Small intestine (tissue), 7 donors: ENCODE results near the gene REV1. TPM values are rescaled to one million over a fixed set of nuclear protein-coding genes. Genes with fewer than 3 reads are reported as not detected.

Experiments used
- DNase-seq, 2 donors: peaks; one replicate each; pipeline versions ENCODE4 v3.0.0 to v3.0.0-alpha.2; 2013
- FAIRE-seq: peaks from 2 replicates; lab custom pipeline; 2012; peaks lifted over from hg19 to GRCh38; lab: Jason Lieb, UNC
- H3K27ac ChIP-seq, 3 donors: one replicate each; pipeline ENCODE4 v1.5.1; 2013; ENCODE audit warnings: low read length in 2 of 3, mild to moderate bottlenecking in 2 of 3, control low read depth in 1 of 3, inconsistent platforms in 1 of 3, low read depth in 1 of 3, moderate library complexity in 1 of 3
- H3K27me3 ChIP-seq, 3 donors: one replicate each; pipeline ENCODE4 v1.6.1; 2013; ENCODE audit warnings: low read length in 3 of 3, inconsistent platforms in 1 of 3; ENCODE audit not compliant: control insufficient read depth in 3 of 3, insufficient read depth in 3 of 3
- H3K36me3 ChIP-seq, 3 donors: one replicate each; pipeline ENCODE4 v1.6.1; 2013; ENCODE audit warnings: low read length in 3 of 3, inconsistent platforms in 1 of 3, low read depth in 1 of 3, mild to moderate bottlenecking in 1 of 3, moderate library complexity in 1 of 3; ENCODE audit not compliant: control insufficient read depth in 3 of 3, insufficient read depth in 2 of 3
- H3K4me1 ChIP-seq, 3 donors: one replicate each; pipeline ENCODE4 v1.6.1; 2013; ENCODE audit warnings: low read length in 2 of 3, inconsistent platforms in 1 of 3, low read depth in 1 of 3, mild to moderate bottlenecking in 1 of 3, moderate library complexity in 1 of 3; ENCODE audit not compliant: control insufficient read depth in 3 of 3, insufficient read depth in 2 of 3
- H3K4me3 ChIP-seq, 3 donors: one replicate each; pipeline ENCODE4 v1.5.1; 2013; ENCODE audit warnings: low read length in 3 of 3, control low read depth in 1 of 3, inconsistent platforms in 1 of 3, low read depth in 1 of 3, mild to moderate bottlenecking in 1 of 3, moderate library complexity in 1 of 3
- H3K9me3 ChIP-seq, 2 donors: one replicate each; pipeline ENCODE4 v1.6.1; 2013; ENCODE audit warnings: low read depth in 1 of 2, low read length in 1 of 2; ENCODE audit not compliant: control insufficient read depth in 2 of 2, insufficient read depth in 1 of 2
- WGBS, 3 donors: extraction: QIAGEN DNeasy Blood & Tissue Kit; methylation state at CpG; one replicate each; pipeline ENCODE4 v1.1.7; 2013; 5-methylcytosine and 5-hydroxymethylcytosine counted together
- polyA plus RNA-seq, 4 donors: library from polyadenylated mRNA; stranded (reverse) in 3 of 4; unstranded in 1 of 4; fragments of 200-250 nt in 3 of 4; fragments of 120-200 nt in 1 of 4; gene quantifications; one replicate each; pipeline versions ENCODE4 v1.2.1 to v1.2.3, GENCODE V29; 2013
- donor health status: healthy with polysubstance abuse.
- donor health status: control.
- donor health status: control.
- donor health status: Bipolar disorder and iron deficiency.
- donor health status: healthy.

REV1 gene
- polyA plus RNA-seq, 4 donors = 9.7 to 40.1 (median 17.8) TPM

DNA sequence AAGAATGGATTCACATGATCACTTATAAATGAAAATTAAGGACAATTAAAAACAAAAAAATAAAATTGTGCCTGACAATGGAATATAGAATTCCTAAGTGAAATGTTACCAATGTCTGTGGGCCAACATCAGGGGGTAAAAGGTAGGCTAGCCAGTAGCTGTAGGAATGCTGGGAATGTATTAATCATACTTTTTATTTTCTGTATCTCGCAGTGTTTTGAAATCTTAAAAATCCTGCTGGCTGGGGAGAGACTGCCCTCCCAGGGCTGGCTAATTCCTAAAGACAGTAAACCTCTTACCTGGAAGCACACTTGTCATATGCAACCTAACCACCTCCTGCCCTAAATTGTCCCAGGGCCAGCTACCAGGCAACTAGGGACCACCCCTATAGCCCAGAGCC lies 69.8 kb downstream of the REV1 start:
- Histone ChIP-seq H3K4me1 (no peaks in the 10 kb centered on the region), H3K36me3 (peaks cover 21 to 23% (median 22%) of the 10 kb centered on the region in 3 donors), H3K27ac (no peak overlapping the region), H3K9me3 (no peaks in the 10 kb centered on the region), H3K4me3 (no peak overlapping the region), H3K27me3 (no peaks in the 10 kb centered on the region)
- DNase-seq (no peak), FAIRE-seq (no peak)
- 94 to 100% (median 96%) methylated on average over 1 of the region's 1 CpG for WGBS, 3 donors

DNA sequence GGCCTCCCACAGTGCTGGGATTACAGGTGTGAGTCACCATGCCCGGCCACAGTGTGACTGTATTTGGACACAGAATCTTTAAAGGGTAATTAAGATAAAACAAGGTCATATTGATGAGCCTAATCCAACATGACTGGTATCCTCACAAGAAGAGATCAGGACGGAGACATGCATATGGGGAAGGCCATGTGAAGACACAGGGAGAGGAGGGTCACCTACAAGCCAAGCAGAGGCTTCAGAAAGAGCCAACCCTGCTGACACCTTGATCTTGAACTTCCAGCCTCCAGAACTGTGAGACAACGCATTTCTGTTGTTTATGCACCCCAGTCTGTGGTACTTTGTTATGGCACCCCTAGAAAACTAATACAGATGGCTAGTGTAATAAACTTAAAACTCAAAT lies 72.4 kb downstream of the REV1 start:
- FAIRE-seq = no peak
- no peak overlapping the region for H3K27ac ChIP-seq
- no peaks in the 10 kb centered on the region for H3K9me3 ChIP-seq
- H3K27me3 ChIP-seq = no peaks in the 10 kb centered on the region
- 84 to 92% (median 90%) methylated on average over 3 of the region's 3 CpGs for WGBS, 3 donors
- DNase-seq = no peak
- H3K4me3 ChIP-seq = no peak overlapping the region
- H3K4me1 ChIP-seq = no peaks in the 10 kb centered on the region
- H3K36me3 ChIP-seq = peaks cover 15 to 22% (median 21%) of the 10 kb centered on the region in 3 donors

DNA sequence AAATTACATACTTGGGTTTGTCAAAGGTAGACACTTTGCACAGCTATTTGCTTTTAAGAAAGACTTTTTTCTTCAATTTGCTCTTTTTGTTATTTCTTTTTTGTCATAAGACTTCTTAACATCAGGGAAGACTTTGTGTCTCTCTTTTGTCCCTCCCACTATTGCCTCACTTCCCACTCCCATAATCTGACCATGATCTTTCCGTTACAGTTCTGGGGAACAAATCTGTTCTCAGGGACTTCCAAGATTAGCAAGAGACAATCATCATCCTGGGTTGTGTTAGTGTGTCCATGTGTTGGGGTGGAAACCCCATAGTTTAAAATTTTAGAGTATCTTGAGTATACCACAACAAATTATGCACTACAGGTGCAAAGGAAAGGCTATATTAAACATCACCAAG lies 75.3 kb downstream of the REV1 start:
- no peak for FAIRE-seq
- H3K4me3 ChIP-seq = no peak overlapping the region
- no peaks in the 10 kb centered on the region for H3K4me1 ChIP-seq
- H3K9me3 ChIP-seq = no peaks in the 10 kb centered on the region
- H3K27me3 ChIP-seq = no peaks in the 10 kb centered on the region
- no peak for DNase-seq
- no peak overlapping the region for H3K27ac ChIP-seq
- 89 to 95% (median 92%) methylated on average over 1 of the region's 1 CpG for WGBS, 3 donors
- H3K36me3 ChIP-seq = peaks cover 11 to 34% (median 20%) of the 10 kb centered on the region in 3 donors

DNA sequence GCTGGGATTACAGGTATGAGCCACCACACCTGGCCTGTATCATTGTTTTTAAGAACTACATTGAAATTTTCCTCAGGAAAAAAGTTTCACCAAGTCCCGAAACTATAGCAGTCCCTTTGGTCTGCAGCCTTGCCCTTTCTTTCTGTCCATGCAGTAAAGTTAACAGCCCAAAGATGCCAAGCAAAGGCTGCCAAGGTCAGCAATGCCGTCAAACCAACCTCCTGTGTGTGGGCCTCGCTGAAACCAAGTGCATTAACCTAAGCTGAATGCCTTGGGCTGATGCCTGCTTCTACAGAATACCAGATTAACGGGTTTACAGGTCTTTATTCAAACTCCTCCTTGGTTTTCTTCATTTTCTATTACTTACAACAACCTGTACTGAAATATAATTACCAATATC lies 79.5 kb downstream of the REV1 start:
- WGBS, 3 donors = 93 to 96% (median 96%) methylated on average over 4 of the region's 4 CpGs
- Histone ChIP-seq H3K27me3 (no peaks in the 10 kb centered on the region), H3K9me3 (no peaks in the 10 kb centered on the region), H3K36me3 (peaks cover 2 to 27% (median 14%) of the 10 kb centered on the region in 3 donors), H3K4me3 (no peak overlapping the region), H3K4me1 (peaks cover 0 to 3% (median 0%) of the 10 kb centered on the region in 3 donors), H3K27ac (no peak overlapping the region)
- DNase-seq = no peak
- no peak for FAIRE-seq

DNA sequence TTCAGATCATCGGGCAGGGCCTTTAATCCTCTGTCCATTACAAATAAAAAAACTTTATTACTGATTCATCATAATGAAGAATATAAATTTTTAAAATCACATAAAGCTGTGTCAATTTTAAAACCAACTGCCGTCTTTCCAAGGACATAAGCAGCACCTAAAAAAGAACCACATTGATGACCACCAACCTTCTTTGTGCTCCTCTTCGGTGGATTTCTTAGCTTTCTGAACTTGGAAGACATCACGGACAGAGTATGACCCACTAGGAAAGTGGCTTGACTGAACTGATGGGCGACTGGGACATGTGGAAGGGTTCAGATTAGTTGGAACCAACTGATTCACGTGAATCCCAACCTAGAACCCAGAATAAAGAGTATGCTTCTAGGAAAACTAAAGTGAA lies 83.7 kb downstream of the REV1 start:
- Histone ChIP-seq H3K27me3 (no peaks in the 10 kb centered on the region), H3K27ac (no peak overlapping the region), H3K4me1 (peaks cover 0 to 20% (median 0%) of the 10 kb centered on the region in 3 donors), H3K36me3 (peaks cover 7 to 39% (median 7%) of the 10 kb centered on the region in 3 donors), H3K4me3 (no peak overlapping the region), H3K9me3 (no peaks in the 10 kb centered on the region)
- DNase-seq (no peak), FAIRE-seq (no peak)
- WGBS, 3 donors = 96% methylated on average over 6 of the region's 6 CpGs

DNA sequence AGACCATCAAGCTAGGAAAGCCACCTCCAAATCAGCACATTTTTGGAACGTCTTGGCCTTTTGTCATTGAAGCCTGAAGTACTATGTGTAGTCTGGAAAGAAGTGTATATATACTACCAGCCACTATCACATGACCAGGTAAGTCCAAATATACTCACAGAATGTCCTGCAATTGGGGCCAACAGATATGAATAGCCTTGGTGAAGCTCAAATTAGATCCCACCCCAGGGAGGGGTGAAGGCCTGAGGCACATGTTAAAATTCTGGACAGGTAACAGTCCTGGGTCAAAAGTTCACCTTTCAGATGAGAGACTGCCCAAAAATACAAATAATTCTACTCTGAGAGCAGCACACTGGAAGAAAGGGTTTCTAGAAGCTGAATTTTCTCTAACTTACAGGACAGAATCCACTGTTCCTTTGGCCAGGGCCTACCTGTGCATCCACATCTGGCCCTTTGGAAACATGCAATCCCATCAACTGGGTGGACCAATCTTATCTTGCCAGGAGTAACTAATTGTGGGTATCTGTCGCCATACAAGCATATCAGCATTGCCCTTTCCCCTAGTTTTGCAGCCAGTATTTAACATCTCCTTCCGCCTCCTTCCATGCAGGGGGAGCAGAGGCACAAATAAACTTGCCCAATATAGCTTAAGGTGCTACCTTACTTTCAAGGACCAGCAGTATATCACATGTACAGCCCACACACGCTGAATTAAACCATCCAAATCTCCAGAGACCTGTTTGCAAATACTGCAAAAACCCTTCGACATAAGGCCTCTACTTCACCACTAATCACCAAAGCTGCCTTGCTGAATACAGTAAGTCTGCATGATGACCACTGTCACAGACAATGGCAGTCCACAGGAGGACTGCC lies 84.8 kb downstream of the REV1 start:
- no peaks in the 10 kb centered on the region for H3K9me3 ChIP-seq
- H3K4me1 ChIP-seq = peaks cover 0 to 20% (median 0%) of the 10 kb centered on the region in 3 donors
- H3K27me3 ChIP-seq = no peaks in the 10 kb centered on the region
- H3K36me3 ChIP-seq = peaks cover 7 to 32% (median 11%) of the 10 kb centered on the region in 3 donors
- 40 to 73% (median 49%) methylated on average over 5 of the region's 5 CpGs for WGBS, 3 donors
- H3K27ac ChIP-seq = peak overlapping the region in 1 of 3 donors; percentile 9
- no peak for FAIRE-seq
- DNase-seq = peak; percentile 30 to 33
- peak overlapping the region in 1 of 3 donors; percentile 22 for H3K4me3 ChIP-seq

DNA sequence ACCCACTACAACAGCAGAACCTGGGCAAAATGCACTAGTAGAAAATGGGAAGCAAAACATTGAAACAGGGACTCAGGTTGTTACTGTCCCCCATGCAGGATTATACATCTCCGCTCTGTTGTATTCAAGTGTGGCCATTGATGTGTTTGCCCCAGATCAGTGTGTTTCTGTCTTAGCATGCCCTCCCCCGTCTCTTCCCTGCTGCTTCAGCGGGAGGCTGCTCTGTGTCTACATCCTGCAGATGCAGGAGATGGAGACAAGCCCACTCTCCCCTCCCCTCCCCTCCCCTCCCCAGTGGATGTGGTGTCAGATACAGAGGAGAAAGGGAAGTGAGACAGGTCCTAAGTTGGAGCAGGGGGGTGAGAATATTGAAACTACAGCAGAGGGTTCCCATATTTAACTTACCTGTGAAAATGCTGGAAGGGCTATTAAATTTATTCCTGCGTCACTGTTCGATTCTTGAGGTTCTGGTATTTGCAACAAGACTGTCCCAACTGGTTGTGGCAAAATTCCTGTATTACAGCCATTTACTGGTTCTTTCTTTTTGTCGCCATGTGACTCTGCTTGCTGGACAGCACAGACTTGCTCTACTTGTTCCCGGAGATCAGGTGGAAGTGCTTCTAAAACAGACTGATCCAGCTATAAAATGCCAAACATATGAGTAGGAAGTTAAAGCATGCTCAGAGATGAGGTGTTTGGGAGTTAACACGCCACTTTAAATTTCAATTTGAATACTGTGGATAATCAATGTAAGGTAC lies 85.6 kb downstream of the REV1 start:
- 78 to 84% (median 79%) methylated on average over 8 of the region's 8 CpGs for WGBS, 3 donors
- Histone ChIP-seq H3K27me3 (no peaks in the 10 kb centered on the region), H3K9me3 (no peaks in the 10 kb centered on the region), H3K36me3 (peaks cover 7 to 26% (median 14%) of the 10 kb centered on the region in 3 donors), H3K4me3 (no peak overlapping the region), H3K4me1 (peaks cover 0 to 20% (median 0%) of the 10 kb centered on the region in 3 donors), H3K27ac (peak overlapping the region in 1 of 3 donors; percentile 3)
- FAIRE-seq (no peak), DNase-seq (no peak)

DNA sequence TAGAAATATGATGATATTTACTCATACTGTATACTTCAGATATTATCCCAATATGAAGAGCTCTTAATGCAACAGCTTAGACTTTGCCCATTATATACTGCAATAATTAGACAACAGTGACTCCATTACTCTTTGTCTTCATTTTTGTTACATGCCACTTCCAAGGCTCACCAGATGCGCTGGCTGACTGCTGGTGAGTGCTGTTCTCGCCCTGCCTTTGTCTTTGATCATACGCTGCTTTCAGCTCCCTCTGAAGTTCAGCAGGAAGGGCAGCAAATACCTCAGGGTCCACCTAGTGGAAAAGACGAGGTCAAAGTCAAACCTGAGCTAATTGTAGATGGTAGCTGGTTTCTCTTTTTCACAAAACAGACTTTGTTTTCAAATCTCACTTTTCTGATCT lies 86.3 kb downstream of the REV1 start:
- H3K27ac ChIP-seq = peak overlapping the region in 1 of 3 donors; percentile 44
- WGBS, 3 donors = 15 to 49% (median 47%) methylated on average over 4 of the region's 4 CpGs
- peaks cover 0 to 20% (median 0%) of the 10 kb centered on the region in 3 donors for H3K4me1 ChIP-seq
- no peaks in the 10 kb centered on the region for H3K9me3 ChIP-seq
- no peak overlapping the region for H3K4me3 ChIP-seq
- H3K27me3 ChIP-seq = no peaks in the 10 kb centered on the region
- peak; percentile 72 to 80 for DNase-seq
- peaks cover 14 to 31% (median 14%) of the 10 kb centered on the region in 3 donors for H3K36me3 ChIP-seq
- no peak for FAIRE-seq
